Measurements from ENCODE around the gene ELK3.

The ELK3 gene

DNA sequence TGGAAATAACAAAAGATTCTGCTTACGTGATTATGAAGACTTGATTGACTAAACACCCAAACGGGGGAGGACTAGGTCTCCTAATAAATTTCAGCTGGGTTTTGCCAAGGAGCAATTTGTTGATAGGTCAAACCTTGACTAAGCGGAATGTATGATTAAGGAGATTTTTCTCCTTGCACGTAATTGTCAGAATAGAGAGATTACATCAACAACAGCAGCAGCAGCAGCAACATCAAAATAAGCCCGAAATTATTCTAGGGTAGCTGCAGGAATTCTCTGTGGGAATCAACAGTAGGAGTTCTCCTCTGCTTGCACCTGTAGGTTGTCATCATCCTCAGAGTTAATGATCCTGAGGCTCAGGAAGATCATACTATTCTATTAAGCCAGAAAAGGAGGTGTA is 10.2 kb downstream of the ELK3 start:
- Histone ChIP-seq H3K27ac (ENCODE audit: low read depth, low read length) (no peak overlapping the region), H3K18ac (ENCODE audit: low read length) (no peak overlapping the region), H3K79me1 (ENCODE audit: low read length) (peaks cover 2% of the 10 kb centered on the region), H3K4me2 (ENCODE audit: low read length) (no peak overlapping the region), H3K4me1 (ENCODE audit: control insufficient read depth, low read depth, low read length) (peaks cover 2% of the 10 kb centered on the region), H2BK15ac (replicated peaks; ENCODE audit: low read depth) (no peak overlapping the region), H3K79me2 (ENCODE audit: control insufficient read depth, insufficient read depth, low read length) (peaks cover 4% of the 10 kb centered on the region), H3K36me3 (ENCODE audit: control insufficient read depth, insufficient read depth, low read length) (no peaks in the 10 kb centered on the region), H3K9ac (ENCODE audit: low read length) (no peak overlapping the region), H4K8ac (ENCODE audit: low read depth, low read length) (no peak overlapping the region), H4K5ac (ENCODE audit: low read length) (no peak overlapping the region), H3K56ac (ENCODE audit: low read length) (no peak overlapping the region), H3K23ac (ENCODE audit: low read length) (no peak overlapping the region), H2BK120ac (ENCODE audit: low read depth, low read length) (no peak overlapping the region), H3K4me3 (ENCODE audit: low read length) (no peak overlapping the region), H2BK5ac (ENCODE audit: low read length) (no peak overlapping the region), H2AK5ac (ENCODE audit: low read length) (no peak overlapping the region), H3K27me3 (ENCODE audit: insufficient read depth, low read length, poor library complexity) (no peaks in the 10 kb centered on the region), H3K4ac (ENCODE audit: low read depth, low read length) (no peak overlapping the region)
- DNase-seq = no peak
- no CpG with 5 or more reads among the region's 5 CpGs for WGBS (ENCODE audit: extremely low coverage, insufficient coverage, low lambda C conversion rate)

- Histone ChIP-seq H3K56ac (ENCODE audit: low read length) (no peak overlapping the region), H2BK5ac (ENCODE audit: low read length) (no peak overlapping the region), H3K4me3 (ENCODE audit: low read length) (no peak overlapping the region), H3K79me2 (ENCODE audit: control insufficient read depth, insufficient read depth, low read length) (peaks cover 3% of the 10 kb centered on the region), H4K5ac (ENCODE audit: low read length) (no peak overlapping the region), H3K27me3 (ENCODE audit: insufficient read depth, low read length, poor library complexity) (no peaks in the 10 kb centered on the region), H4K8ac (ENCODE audit: low read depth, low read length) (no peak overlapping the region), H3K9ac (ENCODE audit: low read length) (no peak overlapping the region), H3K27ac (ENCODE audit: low read depth, low read length) (no peak overlapping the region), H3K4ac (ENCODE audit: low read depth, low read length) (no peak overlapping the region), H3K4me1 (ENCODE audit: control insufficient read depth, low read depth, low read length) (peaks cover 5% of the 10 kb centered on the region), H2BK120ac (ENCODE audit: low read depth, low read length) (no peak overlapping the region), H3K23ac (ENCODE audit: low read length) (no peak overlapping the region), H3K4me2 (ENCODE audit: low read length) (no peak overlapping the region), H3K18ac (ENCODE audit: low read length) (no peak overlapping the region), H3K36me3 (ENCODE audit: control insufficient read depth, insufficient read depth, low read length) (no peaks in the 10 kb centered on the region), H2BK15ac (replicated peaks; ENCODE audit: low read depth) (no peak overlapping the region), H3K79me1 (ENCODE audit: low read length) (peaks cover 4% of the 10 kb centered on the region), H2AK5ac (ENCODE audit: low read length) (no peak overlapping the region)
- no CpG with 5 or more reads among the region's 3 CpGs for WGBS (ENCODE audit: extremely low coverage, insufficient coverage, low lambda C conversion rate)
- DNase-seq = no peak
Measured at GRCh38 chr12:96205908-96206307, 11.7 kb downstream of the ELK3 start.

- no peak overlapping the region for H2BK5ac ChIP-seq (ENCODE audit: low read length)
- no peak overlapping the region for H4K5ac ChIP-seq (ENCODE audit: low read length)
- no peak overlapping the region for H3K56ac ChIP-seq (ENCODE audit: low read length)
- no CpG with 5 or more reads among the region's 4 CpGs for WGBS (ENCODE audit: extremely low coverage, insufficient coverage, low lambda C conversion rate)
- no peak overlapping the region for H2BK120ac ChIP-seq (ENCODE audit: low read depth, low read length)
- H3K79me1 ChIP-seq (ENCODE audit: low read length) = peaks cover 4% of the 10 kb centered on the region
- no peaks in the 10 kb centered on the region for H3K36me3 ChIP-seq (ENCODE audit: control insufficient read depth, insufficient read depth, low read length)
- H3K79me2 ChIP-seq (ENCODE audit: control insufficient read depth, insufficient read depth, low read length) = peaks cover 2% of the 10 kb centered on the region
- no peak overlapping the region for H3K4me2 ChIP-seq (ENCODE audit: low read length)
- no peak overlapping the region for H4K8ac ChIP-seq (ENCODE audit: low read depth, low read length)
- no peak overlapping the region for H3K4ac ChIP-seq (ENCODE audit: low read depth, low read length)
- peaks cover 2% of the 10 kb centered on the region for H3K4me1 ChIP-seq (ENCODE audit: control insufficient read depth, low read depth, low read length)
- H3K27ac ChIP-seq (ENCODE audit: low read depth, low read length) = no peak overlapping the region
- H2BK15ac ChIP-seq (replicated peaks; ENCODE audit: low read depth) = no peak overlapping the region
- H3K23ac ChIP-seq (ENCODE audit: low read length) = no peak overlapping the region
- H3K9ac ChIP-seq (ENCODE audit: low read length) = no peak overlapping the region
- H3K4me3 ChIP-seq (ENCODE audit: low read length) = no peak overlapping the region
- no peak for DNase-seq
- H3K27me3 ChIP-seq (ENCODE audit: insufficient read depth, low read length, poor library complexity) = no peaks in the 10 kb centered on the region
- no peak overlapping the region for H2AK5ac ChIP-seq (ENCODE audit: low read length)
- no peak overlapping the region for H3K18ac ChIP-seq (ENCODE audit: low read length)
Measured at GRCh38 chr12:96206936-96207662, 12.9 kb downstream of the ELK3 start.

DNA sequence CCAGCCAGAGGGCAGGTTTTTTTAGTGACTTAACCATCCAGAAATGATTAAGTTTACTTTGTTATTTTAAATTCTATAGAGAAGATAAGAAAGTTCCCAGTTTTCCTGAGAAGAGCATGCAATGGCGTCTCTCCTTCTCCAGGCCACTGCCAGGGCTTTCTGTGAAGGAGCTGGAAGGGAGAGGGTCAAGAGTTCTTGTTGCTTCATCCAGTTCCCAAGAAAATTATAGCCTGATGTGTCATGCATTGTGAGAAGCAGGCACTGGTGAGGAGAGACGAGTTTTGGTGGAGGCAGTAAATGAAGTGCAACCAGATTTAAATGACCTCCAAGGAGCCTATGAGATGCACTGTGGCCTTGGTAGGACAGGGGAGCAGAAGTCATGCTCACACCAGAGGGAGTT is 14.2 kb downstream of the ELK3 start:
- Histone ChIP-seq H3K9ac (ENCODE audit: low read length) (no peak overlapping the region), H2BK120ac (ENCODE audit: low read depth, low read length) (no peak overlapping the region), H3K4me2 (ENCODE audit: low read length) (no peak overlapping the region), H3K56ac (ENCODE audit: low read length) (no peak overlapping the region), H3K18ac (ENCODE audit: low read length) (no peak overlapping the region), H3K4me1 (ENCODE audit: control insufficient read depth, low read depth, low read length) (peaks cover 2% of the 10 kb centered on the region), H2BK5ac (ENCODE audit: low read length) (no peak overlapping the region), H2BK15ac (replicated peaks; ENCODE audit: low read depth) (no peak overlapping the region), H3K79me1 (ENCODE audit: low read length) (peaks cover 4% of the 10 kb centered on the region), H3K4ac (ENCODE audit: low read depth, low read length) (no peak overlapping the region), H3K27ac (ENCODE audit: low read depth, low read length) (no peak overlapping the region), H2AK5ac (ENCODE audit: low read length) (no peak overlapping the region), H3K27me3 (ENCODE audit: insufficient read depth, low read length, poor library complexity) (no peaks in the 10 kb centered on the region), H4K8ac (ENCODE audit: low read depth, low read length) (no peak overlapping the region), H3K4me3 (ENCODE audit: low read length) (no peak overlapping the region), H4K5ac (ENCODE audit: low read length) (no peak overlapping the region), H3K23ac (ENCODE audit: low read length) (no peak overlapping the region), H3K36me3 (ENCODE audit: control insufficient read depth, insufficient read depth, low read length) (no peaks in the 10 kb centered on the region), H3K79me2 (ENCODE audit: control insufficient read depth, insufficient read depth, low read length) (peaks cover 2% of the 10 kb centered on the region)
- no peak for DNase-seq
- WGBS (ENCODE audit: extremely low coverage, insufficient coverage, low lambda C conversion rate) = no CpG with 5 or more reads among the region's 2 CpGs

- Histone ChIP-seq H3K23ac (ENCODE audit: low read length) (no peak overlapping the region), H2AK5ac (ENCODE audit: low read length) (no peak overlapping the region), H3K79me2 (ENCODE audit: control insufficient read depth, insufficient read depth, low read length) (peaks cover 2% of the 10 kb centered on the region), H3K18ac (ENCODE audit: low read length) (no peak overlapping the region), H3K4ac (ENCODE audit: low read depth, low read length) (no peak overlapping the region), H3K79me1 (ENCODE audit: low read length) (peaks cover 4% of the 10 kb centered on the region), H4K5ac (ENCODE audit: low read length) (no peak overlapping the region), H3K4me3 (ENCODE audit: low read length) (no peak overlapping the region), H2BK120ac (ENCODE audit: low read depth, low read length) (no peak overlapping the region), H3K36me3 (ENCODE audit: control insufficient read depth, insufficient read depth, low read length) (no peaks in the 10 kb centered on the region), H3K56ac (ENCODE audit: low read length) (no peak overlapping the region), H3K9ac (ENCODE audit: low read length) (no peak overlapping the region), H3K4me2 (ENCODE audit: low read length) (no peak overlapping the region), H3K4me1 (ENCODE audit: control insufficient read depth, low read depth, low read length) (peaks cover 2% of the 10 kb centered on the region), H3K27ac (ENCODE audit: low read depth, low read length) (no peak overlapping the region), H2BK15ac (replicated peaks; ENCODE audit: low read depth) (no peak overlapping the region), H2BK5ac (ENCODE audit: low read length) (no peak overlapping the region), H4K8ac (ENCODE audit: low read depth, low read length) (no peak overlapping the region), H3K27me3 (ENCODE audit: insufficient read depth, low read length, poor library complexity) (no peaks in the 10 kb centered on the region)
- WGBS (ENCODE audit: extremely low coverage, insufficient coverage, low lambda C conversion rate) = no CpG with 5 or more reads among the region's 10 CpGs
- DNase-seq = no peak
Measured at GRCh38 chr12:96208801-96209549, 14.8 kb downstream of the ELK3 start.
